Gastrocnemius medialis (tissue), 4 donors: ENCODE data around the gene TTC3. TPM values are rescaled to one million over a fixed set of nuclear protein-coding genes. Genes with fewer than 3 reads are reported as not detected.
"Not testable (repeated sequence)": the region's sequence is repeated elsewhere in the genome, so short reads cannot be mapped to it uniquely, and the experiment has no call there.

Experiments
- ATAC-seq, 2 donors: fragments of 150-250 bp; one replicate each; pipeline ENCODE4 v1.9.1; 2016
- DNase-seq, 2 donors: peaks; one replicate each; pipeline ENCODE4 v3.0.0-alpha.2; 2019
- H3K27ac ChIP-seq, 4 donors: fragments of 200-600 bp; sonication (generic); 1 replicate in 1 of 4; 2 replicates in 3 of 4; pipeline ENCODE4 v1.5.1; 2016 to 2018; ENCODE audit warnings: mild to moderate bottlenecking in 2 of 4, moderate library complexity in 1 of 4
- H3K27me3 ChIP-seq, 3 donors: fragments of 200-600 bp; sonication (generic) in 2 of 3; 1 replicate in 1 of 3; 2 replicates in 2 of 3; pipeline versions ENCODE4 v1.5.1 to v1.6.0; 2016 to 2019; ENCODE audit warnings: mild to moderate bottlenecking in 1 of 3, moderate library complexity in 1 of 3
- H3K36me3 ChIP-seq, 2 donors: fragments of 200-600 bp; sonication (generic) in 1 of 2; one replicate each; pipeline ENCODE4 v1.5.1; 2017 to 2018
- H3K4me1 ChIP-seq, 2 donors: fragments of 200-600 bp; sonication (generic) in 1 of 2; one replicate each; pipeline ENCODE4 v1.5.1; 2016 to 2017; ENCODE audit warnings: mild to moderate bottlenecking in 2 of 2
- H3K4me3 ChIP-seq, 4 donors: fragments of 200-600 bp; sonication (generic) in 3 of 4; 1 replicate in 1 of 4; 2 replicates in 3 of 4; pipeline ENCODE4 v1.5.1; 2016 to 2019; ENCODE audit warnings: mild to moderate bottlenecking in 2 of 4
- H3K9me3 ChIP-seq, 3 donors: fragments of 200-600 bp; sonication (generic) in 2 of 3; 1 replicate in 1 of 3; 2 replicates in 2 of 3; pipeline ENCODE4 v1.5.1; 2016 to 2019
- CTCF ChIP-seq, 5 experiments: fragments of 450-650 bp in 3 of 5; fragments of 200-600 bp in 2 of 5; sonication (generic) in 2 of 5; IDR thresholded peaks in 4 of 5; conservative IDR thresholded peaks in 1 of 5; 1 replicate in 4 of 5; 2 replicates in 1 of 5; pipeline ENCODE4 v1.5.1; 2016 to 2019; ENCODE audit warnings: antibody characterized with exemption in 5 of 5, mild to moderate bottlenecking in 3 of 5, moderate library complexity in 3 of 5
- POLR2A ChIP-seq, 2 donors: fragments of 450-650 bp; IDR thresholded peaks; one replicate each; pipeline ENCODE4 v1.6.1; 2017; ENCODE audit warnings: antibody characterized with exemption in 2 of 2, mild to moderate bottlenecking in 2 of 2, moderate library complexity in 2 of 2
- in situ Hi-C, 4 donors: fragments of 200-750 bp; cut with MboI; loops; one replicate each; pipeline versions ENCODE4 v1.15.0 to v1.8.0; 2017; ENCODE audit warnings: low sequenced_read_pairs in 4 of 4
- intact Hi-C: fragments of 100-400 bp; cut with DNase I; formaldehyde crosslinking; loops from one replicate; pipeline ENCODE4 v1.15.1; 2023; ENCODE audit warnings: low total_unique reads
- total RNA-seq, 4 donors: library from RNA; depleted of rRNA; stranded (reverse); fragments of >200 nt; gene quantifications; one replicate each; pipeline versions ENCODE4 v1.1.0 to v1.2.3, GENCODE V29; 2016

TTC3 gene
- total RNA-seq, 4 donors from 2014 or later: 39.5 to 71.6 (median 44.1) TPM

GRCh38 chr21:37047079-37047478 lies 26.0 kb upstream of the TTC3 start:
- Histone ChIP-seq H3K27me3 (no peaks in the 10 kb centered on the region), H3K27ac (no peak overlapping the region), H3K9me3 (no peaks in the 10 kb centered on the region), H3K36me3 (no peaks in the 10 kb centered on the region), H3K4me1 (no peaks in the 10 kb centered on the region), H3K4me3 (no peak overlapping the region)
- ATAC-seq (no peak), DNase-seq (no peak)
- in situ Hi-C loops: no loop called here
- TF ChIP-seq CTCF (IDR thresholded peaks at IDR 0.05 in 4 of 5, conservative IDR thresholded peaks at IDR 0.05 in 1 of 5) (no peak), POLR2A (IDR thresholded peaks at IDR 0.05) (no peak)
- intact Hi-C loops: no loop called here

GRCh38 chr21:37049741-37050140 lies 23.3 kb upstream of the TTC3 start:
- H3K36me3 ChIP-seq, H3K9me3 ChIP-seq, in situ Hi-C loops, H3K27ac ChIP-seq, H3K27me3 ChIP-seq, DNase-seq, ATAC-seq, H3K4me3 ChIP-seq, H3K4me1 ChIP-seq, intact Hi-C loops: not testable (repeated sequence)

GRCh38 chr21:37055271-37055855 lies 17.7 kb upstream of the TTC3 start:
- DNase-seq: no peak

GRCh38 chr21:37057614-37058013 lies 15.4 kb upstream of the TTC3 start:
- Histone ChIP-seq H3K9me3 (no peaks in the 10 kb centered on the region), H3K27ac (no peak overlapping the region), H3K36me3 (no peaks in the 10 kb centered on the region), H3K4me1 (no peaks in the 10 kb centered on the region), H3K27me3 (no peaks in the 10 kb centered on the region), H3K4me3 (no peak overlapping the region)
- TF ChIP-seq CTCF (IDR thresholded peaks at IDR 0.05 in 4 of 5, conservative IDR thresholded peaks at IDR 0.05 in 1 of 5) (no peak), POLR2A (IDR thresholded peaks at IDR 0.05) (no peak)
- ATAC-seq (no peak), DNase-seq (no peak)
- intact Hi-C loops: no loop called here
- in situ Hi-C loops: no loop called here

More at GRCh38 chr21:37055271-37055855, 17.7 kb upstream of the TTC3 start:
- Histone ChIP-seq H3K4me1 (no peaks in the 10 kb centered on the region), H3K27me3 (no peaks in the 10 kb centered on the region), H3K27ac (no peak overlapping the region), H3K9me3 (no peaks in the 10 kb centered on the region), H3K36me3 (no peaks in the 10 kb centered on the region), H3K4me3 (no peak overlapping the region)
- TF ChIP-seq CTCF (IDR thresholded peaks at IDR 0.05 in 4 of 5, conservative IDR thresholded peaks at IDR 0.05 in 1 of 5) (no peak), POLR2A (IDR thresholded peaks at IDR 0.05) (no peak)
- intact Hi-C loops: no loop called here
- ATAC-seq: no peak
- in situ Hi-C loops: no loop called here

GRCh38 chr21:37058261-37058660 lies 14.8 kb upstream of the TTC3 start:
- intact Hi-C loops: no loop called here
- Histone ChIP-seq H3K4me1 (no peaks in the 10 kb centered on the region), H3K27ac (no peak overlapping the region), H3K36me3 (no peaks in the 10 kb centered on the region), H3K4me3 (no peak overlapping the region), H3K9me3 (no peaks in the 10 kb centered on the region), H3K27me3 (no peaks in the 10 kb centered on the region)
- in situ Hi-C loops: no loop called here
- DNase-seq (no peak), ATAC-seq (no peak)
- TF ChIP-seq POLR2A (IDR thresholded peaks at IDR 0.05) (no peak), CTCF (IDR thresholded peaks at IDR 0.05 in 4 of 5, conservative IDR thresholded peaks at IDR 0.05 in 1 of 5) (no peak)
